Keratinocyte (primary cell): ENCODE measurements around the gene F10. TPM values are rescaled to one million over a fixed set of nuclear protein-coding genes. Genes with fewer than 3 reads are reported as not detected.

Experiments
- DNase-seq: peaks from one replicate; pipeline ENCODE4 v3.0.0-alpha.2; 2011; ENCODE audit warnings: low read depth, missing footprints, low spot score
- FAIRE-seq: peaks from 2 replicates; lab custom pipeline; 2011; peaks lifted over from hg19 to GRCh38; lab: Jason Lieb, UNC
- H2AFZ ChIP-seq: 2 replicates; pipeline ENCODE4 v1.6.0; 2012; ENCODE audit warnings: low read length, control low read depth, inconsistent platforms; ENCODE audit not compliant: control insufficient read depth
- H3K27ac ChIP-seq: 2 replicates; pipeline ENCODE4 v1.5.1; 2011; ENCODE audit warnings: low read length; ENCODE audit not compliant: control insufficient read depth, insufficient read depth
- H3K27me3 ChIP-seq: 3 replicates; pipeline ENCODE4 v1.6.0; 2011; ENCODE audit warnings: low read length; ENCODE audit not compliant: control insufficient read depth, insufficient read depth; ENCODE audit errors: extremely low read depth
- H3K36me3 ChIP-seq, 2 experiments: 2 replicates in 1 of 2; 3 replicates in 1 of 2; pipeline ENCODE4 v1.5.1; 2011; ENCODE audit warnings: low read length in 2 of 2, mild to moderate bottlenecking in 1 of 2; ENCODE audit not compliant: control insufficient read depth in 2 of 2, insufficient read depth in 2 of 2; ENCODE audit errors: extremely low read depth in 1 of 2
- H3K4me1 ChIP-seq: 3 replicates; pipeline ENCODE4 v1.5.1; 2011; ENCODE audit warnings: low read length; ENCODE audit not compliant: control insufficient read depth, insufficient read depth; ENCODE audit errors: extremely low read depth
- H3K4me2 ChIP-seq: 3 replicates; pipeline ENCODE4 v1.6.0; 2011; ENCODE audit warnings: low read depth, low read length; ENCODE audit not compliant: control insufficient read depth, insufficient read depth; ENCODE audit errors: extremely low read depth
- H3K4me3 ChIP-seq, 3 experiments: fragments of 200-600 bp in 1 of 3; sonication (generic) in 1 of 3; 2 replicates in 2 of 3; 3 replicates in 1 of 3; pipeline ENCODE4 v1.5.1; 2011 to 2016; ENCODE audit warnings: low read length in 3 of 3, mild to moderate bottlenecking in 3 of 3, control low read depth in 2 of 3, inconsistent platforms in 1 of 3, low read depth in 1 of 3, mixed read lengths in 1 of 3, mixed run types in 1 of 3, moderate library complexity in 1 of 3; ENCODE audit not compliant: control insufficient read depth in 2 of 3, insufficient read depth in 2 of 3; ENCODE audit errors: extremely low read depth in 1 of 3
- H3K79me2 ChIP-seq: 2 replicates; pipeline ENCODE4 v1.6.0; 2012; ENCODE audit warnings: low read length; ENCODE audit not compliant: control insufficient read depth, insufficient read depth
- H3K9ac ChIP-seq: 3 replicates; pipeline ENCODE4 v1.6.0; 2011; ENCODE audit warnings: low read length; ENCODE audit not compliant: control insufficient read depth, insufficient read depth; ENCODE audit errors: extremely low read depth
- H3K9me1 ChIP-seq: 3 replicates; pipeline ENCODE4 v1.6.0; 2011; ENCODE audit warnings: low read length; ENCODE audit not compliant: control insufficient read depth, insufficient read depth; ENCODE audit errors: extremely low read depth
- H3K9me3 ChIP-seq: 2 replicates; pipeline ENCODE4 v1.5.1; 2012; ENCODE audit warnings: low read depth, low read length; ENCODE audit not compliant: control insufficient read depth
- H4K20me1 ChIP-seq: 3 replicates; pipeline ENCODE4 v1.6.0; 2011; ENCODE audit warnings: low read length; ENCODE audit not compliant: control insufficient read depth, insufficient read depth; ENCODE audit errors: extremely low read depth
- CTCF ChIP-seq, 3 experiments: IDR thresholded peaks in 1 of 3; conservative IDR thresholded peaks in 1 of 3; optimal IDR thresholded peaks in 1 of 3; 2 replicates in 2 of 3; 3 replicates in 1 of 3; pipeline versions ENCODE3 to v1.5.1; 2011; ENCODE audit warnings: low read length in 3 of 3, mild to moderate bottlenecking in 3 of 3, moderate library complexity in 2 of 3, control low read depth in 1 of 3, inconsistent platforms in 1 of 3; ENCODE audit not compliant: insufficient read depth in 2 of 3; ENCODE audit errors: extremely low read depth in 1 of 3
- EZH2 ChIP-seq: IDR thresholded peaks from one replicate; pipeline ENCODE4 v1.6.1; 2012; ENCODE audit warnings: inconsistent platforms, mild to moderate bottlenecking, low read length, moderate library complexity
- dilution Hi-C: fragments of 300-500 bp; cut with MboI; formaldehyde crosslinking; loops from one replicate; pipeline ENCODE4 v1.7.0; 2020; ENCODE audit warnings: low sequenced_read_pairs; ENCODE audit not compliant: extremely low pct_ligation_motif_present
- polyA plus RNA-seq, 5 experiments: library from polyadenylated mRNA; depleted of rRNA in 3 of 5; stranded (reverse) in 3 of 5; stranded (forward) in 1 of 5; unstranded in 1 of 5; fragments of >200 nt; gene quantifications; 1 replicate in 1 of 5; 2 replicates in 3 of 5; 3 replicates in 1 of 5; pipeline versions ENCODE4 v1.2.1 to v1.2.3, GENCODE V29; 2011 to 2012; ENCODE audit warnings: missing spikeins in 2 of 5, low read depth in 1 of 5, low replicate concordance in 1 of 5

F10 gene
- polyA plus RNA-seq, 1 donor (not counting 4 experiments of a cell fraction or from before 2014, with no cell fraction given), result not detected

DNA sequence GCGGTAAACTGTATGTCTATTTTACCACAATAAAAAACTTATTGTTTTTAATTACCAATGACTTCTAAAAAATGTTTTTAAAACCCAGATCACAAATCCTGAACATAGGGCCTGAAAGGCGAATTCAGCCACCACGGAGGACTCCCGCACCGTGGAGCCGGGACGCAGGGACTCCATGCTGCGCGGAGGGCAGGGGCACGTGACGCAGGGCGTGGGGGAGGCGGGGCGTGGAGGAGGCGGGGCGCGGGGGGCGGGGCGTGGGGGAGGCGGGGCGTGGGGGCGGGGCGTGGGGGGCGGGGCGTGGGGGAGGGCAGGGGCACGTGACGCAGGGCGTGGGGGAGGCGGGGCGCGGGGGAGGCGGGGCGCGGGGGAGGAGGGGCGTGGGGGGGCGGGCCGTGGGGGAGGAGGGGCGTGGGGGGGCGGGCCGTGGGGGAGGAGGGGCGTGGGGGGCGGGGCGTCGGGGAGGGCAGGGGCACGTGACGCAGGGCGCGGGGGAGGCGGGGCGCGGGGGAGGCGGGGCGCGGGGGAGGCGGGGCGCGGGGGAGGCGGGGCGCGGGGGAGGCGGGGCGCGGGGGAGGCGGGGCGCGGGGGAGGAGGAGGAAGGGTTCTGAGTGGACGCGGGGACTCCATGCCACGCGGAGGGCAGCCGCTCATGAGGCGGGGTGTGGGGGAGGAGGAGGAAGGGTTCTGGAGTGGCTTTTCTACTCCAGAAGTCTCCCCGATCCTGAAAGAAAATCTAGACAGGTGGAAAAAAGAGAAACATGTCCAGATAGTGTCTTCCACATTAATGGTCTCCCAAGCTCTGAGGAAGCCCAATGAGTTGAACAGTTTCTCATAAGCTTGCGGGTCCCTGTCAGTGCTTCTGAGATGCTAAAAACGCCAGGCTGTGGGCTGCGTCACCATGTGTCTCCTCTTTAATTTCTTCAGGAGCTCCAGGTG, 31.5 kb downstream of the F10 start:
- TF ChIP-seq EZH2, result no peak
- TF ChIP-seq CTCF (optimal IDR thresholded peaks at IDR 0.05 in 1 of 3, IDR thresholded peaks at IDR 0.05 in 1 of 3, conservative IDR thresholded peaks at IDR 0.05 in 1 of 3; ENCODE audit: extremely low read depth in 1 of 3, insufficient read depth in 2 of 3, low read length in 3 of 3), result no peak
- FAIRE-seq, result no peak
- dilution Hi-C loops, result no loop called here

DNA sequence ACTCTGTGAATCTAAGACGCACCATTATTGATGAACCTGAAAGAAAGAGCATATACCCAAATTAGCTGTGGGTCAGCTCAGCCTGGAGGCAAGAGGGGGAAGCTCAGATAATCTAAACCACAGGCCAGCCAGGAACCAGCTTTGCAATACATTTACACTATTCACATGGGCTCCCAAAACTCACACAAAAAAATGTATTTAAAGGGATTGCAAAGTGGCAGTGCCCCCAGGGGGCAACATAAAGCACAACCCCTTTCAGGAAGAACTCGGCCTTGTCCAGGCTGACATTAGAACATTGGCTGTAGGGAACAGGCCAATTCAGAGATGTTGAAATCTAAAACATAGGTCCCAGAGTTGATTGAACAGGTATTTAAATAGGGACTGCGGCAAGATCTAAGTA, 32.6 kb downstream of the F10 start:
- H3K9me3 ChIP-seq, result no peaks in the 10 kb centered on the region
- no peak overlapping the region for H2AFZ ChIP-seq
- H3K4me3 ChIP-seq, result no peak overlapping the region
- peaks cover 9% of the 10 kb centered on the region for H3K4me1 ChIP-seq
- FAIRE-seq (no peak), DNase-seq (no peak)
- no peak overlapping the region for H3K27ac ChIP-seq
- peaks cover 29% of the 10 kb centered on the region for H3K27me3 ChIP-seq
- no peaks in the 10 kb centered on the region for H4K20me1 ChIP-seq
- H3K4me2 ChIP-seq, result no peak overlapping the region
- TF ChIP-seq CTCF (optimal IDR thresholded peaks at IDR 0.05 in 1 of 3, IDR thresholded peaks at IDR 0.05 in 1 of 3, conservative IDR thresholded peaks at IDR 0.05 in 1 of 3; ENCODE audit: extremely low read depth in 1 of 3, insufficient read depth in 2 of 3, low read length in 3 of 3), result no peak
- no peak for TF ChIP-seq EZH2
- dilution Hi-C loops, result no loop called here
- no peaks in the 10 kb centered on the region for H3K9me1 ChIP-seq
- no peaks in the 10 kb centered on the region for H3K79me2 ChIP-seq
- H3K9ac ChIP-seq, result no peak overlapping the region
- H3K36me3 ChIP-seq, result no peaks in the 10 kb centered on the region

More for the DNA sequence above, 31.5 kb downstream of the F10 start:
- no peak for DNase-seq
- Histone ChIP-seq H3K27ac (peak overlapping the region; percentile 40), H3K4me3 (peak overlapping the region; percentile 21 to 74 (median 58)), H3K9ac (peak overlapping the region; percentile 57), H3K79me2 (no peaks in the 10 kb centered on the region), H2AFZ (peak overlapping the region; percentile 90), H3K27me3 (peaks cover 22% of the 10 kb centered on the region), H3K9me1 (no peaks in the 10 kb centered on the region), H3K4me1 (peaks cover 9% of the 10 kb centered on the region), H3K9me3 (no peaks in the 10 kb centered on the region), H3K36me3 (no peaks in the 10 kb centered on the region), H3K4me2 (peak overlapping the region; percentile 98), H4K20me1 (no peaks in the 10 kb centered on the region)
